Thyroid gland (tissue), 4 donors: ENCODE results near the gene LEP.

ENCODE experiments used
- POLR2A ChIP-seq, 2 donors: fragments of 450-650 bp; IDR thresholded peaks; one replicate each; pipeline ENCODE4 v1.6.1; 2017; ENCODE audit warnings: antibody characterized with exemption in 2 of 2, mild to moderate bottlenecking in 2 of 2, moderate library complexity in 1 of 2
- TF ChIP-seq, protein P1 (sequence below), 6 experiments: fragments of 200-600 bp in 3 of 6; fragments of 450-650 bp in 3 of 6; sonication (generic) in 3 of 6; IDR thresholded peaks; one replicate each; pipeline ENCODE4 v1.5.1; 2016 to 2019; ENCODE audit warnings: antibody characterized with exemption in 6 of 6, mild to moderate bottlenecking in 2 of 6, inconsistent platforms in 1 of 6, moderate library complexity in 1 of 6

DNA sequence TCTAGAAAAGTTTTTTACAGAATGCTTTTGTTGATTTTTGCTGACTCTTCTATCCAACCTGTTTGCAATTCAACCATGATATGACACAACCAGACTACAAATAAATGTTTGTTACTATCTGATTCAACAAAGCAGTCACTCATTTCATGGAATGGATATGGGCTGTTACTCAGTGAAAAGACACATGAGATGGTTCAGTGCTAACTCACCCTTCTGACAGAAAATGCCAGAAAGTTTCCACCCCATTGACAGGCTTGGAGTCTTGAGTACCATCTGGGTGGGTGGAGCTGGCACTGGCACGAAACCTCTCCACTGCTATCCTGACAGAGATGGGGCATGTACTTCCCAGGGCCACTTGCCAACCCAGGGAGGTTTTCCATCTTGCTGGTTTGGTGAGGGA, 63.1 kb downstream of the LEP start:
- TF ChIP-seq, protein P1, sequence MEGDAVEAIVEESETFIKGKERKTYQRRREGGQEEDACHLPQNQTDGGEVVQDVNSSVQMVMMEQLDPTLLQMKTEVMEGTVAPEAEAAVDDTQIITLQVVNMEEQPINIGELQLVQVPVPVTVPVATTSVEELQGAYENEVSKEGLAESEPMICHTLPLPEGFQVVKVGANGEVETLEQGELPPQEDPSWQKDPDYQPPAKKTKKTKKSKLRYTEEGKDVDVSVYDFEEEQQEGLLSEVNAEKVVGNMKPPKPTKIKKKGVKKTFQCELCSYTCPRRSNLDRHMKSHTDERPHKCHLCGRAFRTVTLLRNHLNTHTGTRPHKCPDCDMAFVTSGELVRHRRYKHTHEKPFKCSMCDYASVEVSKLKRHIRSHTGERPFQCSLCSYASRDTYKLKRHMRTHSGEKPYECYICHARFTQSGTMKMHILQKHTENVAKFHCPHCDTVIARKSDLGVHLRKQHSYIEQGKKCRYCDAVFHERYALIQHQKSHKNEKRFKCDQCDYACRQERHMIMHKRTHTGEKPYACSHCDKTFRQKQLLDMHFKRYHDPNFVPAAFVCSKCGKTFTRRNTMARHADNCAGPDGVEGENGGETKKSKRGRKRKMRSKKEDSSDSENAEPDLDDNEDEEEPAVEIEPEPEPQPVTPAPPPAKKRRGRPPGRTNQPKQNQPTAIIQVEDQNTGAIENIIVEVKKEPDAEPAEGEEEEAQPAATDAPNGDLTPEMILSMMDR (IDR thresholded peaks at IDR 0.05) = no peak
- TF ChIP-seq POLR2A (IDR thresholded peaks at IDR 0.05) = no peak
